Loucy (cell line): ENCODE data around the gene OGDH.

Experiments
- H2AFZ ChIP-seq: fragments of 200-600 bp; sonication (generic); 2 replicates; pipeline ENCODE4 v1.6.0; 2016; ENCODE audit warnings: antibody characterized with exemption, mild to moderate bottlenecking, low read length, moderate library complexity
- H3F3A ChIP-seq: fragments of 200-600 bp; 2 replicates; pipeline ENCODE4 v1.6.0; 2016; ENCODE audit warnings: antibody characterized with exemption, low read depth, mild to moderate bottlenecking
- H3K27me3 ChIP-seq: fragments of 200-600 bp; sonication (generic); 2 replicates; pipeline ENCODE4 v1.6.1; 2014; ENCODE audit warnings: low read length, mild to moderate bottlenecking; ENCODE audit not compliant: insufficient read depth, poor library complexity, severe bottlenecking
- H3K36me3 ChIP-seq: fragments of 200-600 bp; sonication (generic); 2 replicates; pipeline ENCODE4 v1.6.1; 2016; ENCODE audit warnings: low read length; ENCODE audit not compliant: insufficient read depth
- H3K4me1 ChIP-seq: fragments of 200-600 bp; sonication (generic); 2 replicates; pipeline ENCODE4 v1.5.1; 2014; ENCODE audit warnings: low read length, mild to moderate bottlenecking; ENCODE audit not compliant: insufficient read depth, poor library complexity, severe bottlenecking
- H3K4me2 ChIP-seq: fragments of 200-600 bp; sonication (generic); 2 replicates; pipeline ENCODE4 v1.6.0; 2014; ENCODE audit warnings: antibody characterized with exemption, low read length, low read depth, mild to moderate bottlenecking; ENCODE audit not compliant: poor library complexity, severe bottlenecking
- H3K4me3 ChIP-seq: fragments of 200-600 bp; sonication (generic); 2 replicates; pipeline ENCODE4 v1.5.1; 2014; ENCODE audit warnings: low read length, mild to moderate bottlenecking, mixed read lengths; ENCODE audit not compliant: poor library complexity, severe bottlenecking
- H3K79me2 ChIP-seq: fragments of 200-600 bp; sonication (generic); 2 replicates; pipeline ENCODE4 v1.6.1; 2014; ENCODE audit warnings: low read length; ENCODE audit not compliant: insufficient read depth
- H3K9ac ChIP-seq: fragments of 200-600 bp; sonication (generic); 2 replicates; pipeline ENCODE4 v1.6.0; 2014; ENCODE audit warnings: mild to moderate bottlenecking, low read depth, low read length, moderate library complexity; ENCODE audit not compliant: poor library complexity, severe bottlenecking
- H3K9me2 ChIP-seq: fragments of 200-600 bp; sonication (generic); replicated peaks from 2 replicates; pipeline ENCODE4 v1.6.1; 2016; ENCODE audit warnings: low read depth, low read length, mixed read lengths
- H3K9me3 ChIP-seq: fragments of 200-600 bp; sonication (generic); 2 replicates; pipeline ENCODE4 v1.6.1; 2014; ENCODE audit warnings: mild to moderate bottlenecking, antibody characterized with exemption, low read length, low read depth; ENCODE audit not compliant: insufficient read depth
- H4K20me1 ChIP-seq: fragments of 200-600 bp; sonication (generic); 2 replicates; pipeline ENCODE4 v1.6.0; 2014; ENCODE audit warnings: antibody characterized with exemption, low read length, mild to moderate bottlenecking; ENCODE audit not compliant: insufficient read depth, poor library complexity, severe bottlenecking
- CTCF ChIP-seq: fragments of 200-600 bp; sonication (generic); conservative IDR thresholded peaks from 2 replicates; pipeline ENCODE4 v1.5.1; 2014; ENCODE audit warnings: mild to moderate bottlenecking, antibody characterized with exemption, low read length
- EZH2phosphoT487 ChIP-seq: fragments of 200-600 bp; IDR thresholded peaks from 2 replicates; pipeline ENCODE4 v1.6.1; 2018; ENCODE audit warnings: antibody characterized with exemption, mild to moderate bottlenecking, moderate library complexity, borderline replicate concordance

OGDH gene

GRCh38 chr7:44616545-44616944 is 10.1 kb downstream of the OGDH start:
- H3K4me1 ChIP-seq: peaks cover 33% of the 10 kb centered on the region

GRCh38 chr7:44617225-44617890 is 10.9 kb downstream of the OGDH start:
- H3K9me2 ChIP-seq: no peaks in the 10 kb centered on the region
- peaks cover 9% of the 10 kb centered on the region; the same call in 1 of the 2 replicates for H3K36me3 ChIP-seq
- H3K4me3 ChIP-seq: no peak overlapping the region
- TF ChIP-seq EZH2phosphoT487 (no peak), CTCF (no peak)
- H3K4me2 ChIP-seq: no peak overlapping the region
- no peaks in the 10 kb centered on the region for H3K27me3 ChIP-seq
- H3K79me2 ChIP-seq: peaks cover 94% of the 10 kb centered on the region
- no peaks in the 10 kb centered on the region for H3F3A ChIP-seq
- H3K4me1 ChIP-seq: peaks cover 29% of the 10 kb centered on the region
- no peak overlapping the region for H3K9ac ChIP-seq
- no peak overlapping the region for H2AFZ ChIP-seq
- H4K20me1 ChIP-seq: peaks cover 50% of the 10 kb centered on the region
- H3K9me3 ChIP-seq: no peaks in the 10 kb centered on the region

More at GRCh38 chr7:44616545-44616944, 10.1 kb downstream of the OGDH start:
- H4K20me1 ChIP-seq: peaks cover 50% of the 10 kb centered on the region
- no peaks in the 10 kb centered on the region for H3K9me3 ChIP-seq
- TF ChIP-seq CTCF (no peak), EZH2phosphoT487 (no peak)
- H3F3A ChIP-seq: no peaks in the 10 kb centered on the region
- peaks cover 9% of the 10 kb centered on the region; the same call in 1 of the 2 replicates for H3K36me3 ChIP-seq
- no peaks in the 10 kb centered on the region for H3K27me3 ChIP-seq
- peaks cover 93% of the 10 kb centered on the region for H3K79me2 ChIP-seq
- H3K9me2 ChIP-seq: no peaks in the 10 kb centered on the region
- H2AFZ ChIP-seq: no peak overlapping the region
- H3K4me3 ChIP-seq: no peak overlapping the region
- no peak overlapping the region for H3K9ac ChIP-seq
- no peak overlapping the region for H3K4me2 ChIP-seq

- Histone ChIP-seq H3K4me1 (peaks cover 29% of the 10 kb centered on the region), H3K4me3 (no peak overlapping the region), H3K36me3 (peaks cover 9% of the 10 kb centered on the region; the same call in 1 of the 2 replicates), H2AFZ (no peak overlapping the region), H3K4me2 (no peak overlapping the region), H3K9ac (no peak overlapping the region), H4K20me1 (peaks cover 56% of the 10 kb centered on the region), H3K9me2 (no peaks in the 10 kb centered on the region), H3F3A (no peaks in the 10 kb centered on the region), H3K9me3 (no peaks in the 10 kb centered on the region), H3K27me3 (no peaks in the 10 kb centered on the region), H3K79me2 (peaks cover 94% of the 10 kb centered on the region)
- no peak for TF ChIP-seq EZH2phosphoT487
- TF ChIP-seq CTCF: no peak
Observed at GRCh38 chr7:44618045-44618444, 11.6 kb downstream of the OGDH start.
